K562 (cell line): ENCODE results near the gene ATP5PO. TPM values are rescaled to one million over a fixed set of nuclear protein-coding genes. Genes with fewer than 3 reads are reported as not detected.

ENCODE experiments used
- BCLAF1 ChIP-seq, 2 experiments: fragments of 450-650 bp in 1 of 2; IDR thresholded peaks; 2 replicates each; pipeline ENCODE4 v1.6.1; 2011 to 2017; ENCODE audit warnings: low read depth in 2 of 2, antibody characterized with exemption in 1 of 2, borderline replicate concordance in 1 of 2, low read length in 1 of 2, mild to moderate bottlenecking in 1 of 2, mixed read lengths in 1 of 2; ENCODE audit not compliant: control insufficient read depth in 1 of 2
- CEBPB ChIP-seq: fragments of 450-650 bp; IDR thresholded peaks from 2 replicates; pipeline ENCODE4 v1.6.1; 2016; ENCODE audit warnings: missing genetic modification characterization, missing compliant biosample characterization
- DNMT1 ChIP-seq: fragments of 450-650 bp; IDR thresholded peaks from 2 replicates; pipeline ENCODE4 v1.6.1; 2016; ENCODE audit warnings: antibody characterized with exemption, mild to moderate bottlenecking
- JUNB ChIP-seq: fragments of 450-650 bp; formaldehyde crosslinking; conservative IDR thresholded peaks from 2 replicates; pipeline ENCODE4 v1.4.0; 2020; ENCODE audit warnings: mild to moderate bottlenecking
- PHF20 ChIP-seq: fragments of 450-650 bp; IDR thresholded peaks from 2 replicates; pipeline ENCODE4 v1.6.1; 2018; ENCODE audit not compliant: partially characterized antibody
- RAD51 ChIP-seq: fragments of 450-650 bp; IDR thresholded peaks from 2 replicates; pipeline ENCODE4 v1.7.1; 2016; ENCODE audit warnings: low read depth, mild to moderate bottlenecking, borderline replicate concordance
- RBM15 ChIP-seq: fragments of 200-400 bp; formaldehyde crosslinking; IDR thresholded peaks from 2 replicates; pipeline ENCODE4 v1.6.1; 2018; ENCODE audit warnings: mild to moderate bottlenecking, low read length, moderate library complexity; ENCODE audit not compliant: insufficient read depth
- RUNX1 ChIP-seq: sonication (generic); IDR thresholded peaks from 2 replicates; pipeline ENCODE4 v1.6.1; 2016; ENCODE audit warnings: antibody characterized with exemption, low read depth
- SMARCC2 ChIP-seq: fragments of 450-650 bp; IDR thresholded peaks from 2 replicates; pipeline ENCODE4 v1.6.1; 2017; ENCODE audit warnings: antibody characterized with exemption, moderate library complexity, mild to moderate bottlenecking, low read depth
- SMARCE1 ChIP-seq: fragments of 450-650 bp; IDR thresholded peaks from 2 replicates; pipeline ENCODE4 v1.7.1; 2016; ENCODE audit warnings: mild to moderate bottlenecking
- SNRNP70 ChIP-seq: fragments of 200-400 bp; formaldehyde crosslinking; optimal IDR thresholded peaks from 2 replicates; pipeline ENCODE3; 2017; ENCODE audit warnings: low read depth, low read length
- SUPT5H ChIP-seq: fragments of 450-650 bp; IDR thresholded peaks from 2 replicates; pipeline ENCODE4 v1.6.1; 2016
- TAL1 ChIP-seq: fragments of 450-650 bp; IDR thresholded peaks from 2 replicates; pipeline ENCODE4 v1.6.1; 2016; ENCODE audit warnings: mild to moderate bottlenecking
- TCF15 ChIP-seq: fragments of 250-450 bp; sonication (Bioruptor Pico); IDR thresholded peaks from 2 replicates; pipeline ENCODE4 v1.8.0; 2022; ENCODE audit warnings: moderate library complexity, mild to moderate bottlenecking, inconsistent platforms
- TCF7 ChIP-seq: sonication (generic); IDR thresholded peaks from 2 replicates; pipeline ENCODE4 v1.6.1; 2016; ENCODE audit warnings: antibody characterized with exemption, borderline replicate concordance
- THAP12 ChIP-seq: fragments of 250-450 bp; sonication (Bioruptor Pico); IDR thresholded peaks from 2 replicates; pipeline ENCODE4 v1.9.0; 2021; ENCODE audit warnings: mild to moderate bottlenecking, inconsistent platforms
- ZNF785 ChIP-seq: fragments of 250-450 bp; sonication (Bioruptor Pico); IDR thresholded peaks from 2 replicates; pipeline ENCODE4 v1.4.0; 2020; ENCODE audit warnings: mild to moderate bottlenecking
- polyA plus RNA-seq, 8 experiments: library from polyadenylated mRNA; depleted of rRNA in 4 of 8; stranded (reverse) in 5 of 8; unstranded in 3 of 8; fragments of >200 nt; fragmentation: Nextera tagmentation in 2 of 8; fragmentation: Illumina TruSeq in 1 of 8; extraction: Ambion mirVana in 2 of 8; extraction: Trizol in 1 of 8; gene quantifications; 2 replicates each; pipeline versions ENCODE4 v1.2.1 to v1.2.3, GENCODE V29; 2011 to 2014; ENCODE audit warnings: inconsistent platforms in 1 of 8, missing spikeins in 1 of 8
- total RNA-seq, 7 experiments: library from RNA; depleted of rRNA in 6 of 7; stranded (reverse); fragments of >200 nt in 6 of 7; fragmentation: Illumina TruSeq in 2 of 7; extraction: Trizol in 2 of 7; gene quantifications; 2 replicates each; pipeline versions ENCODE4 v1.2.1 to v1.2.3, GENCODE V29; 2011 to 2021; ENCODE audit warnings: low replicate concordance in 1 of 7
- TF ChIP-seq, protein P1 (sequence below): IDR thresholded peaks from 2 replicates; pipeline ENCODE4 v1.6.1; 2014; ENCODE audit warnings: antibody characterized with exemption
- TF ChIP-seq, protein P2 (sequence below), 2 experiments: IDR thresholded peaks; 2 replicates each; pipeline ENCODE4 v1.6.1; 2011; ENCODE audit warnings: borderline replicate concordance in 1 of 2, control low read depth in 1 of 2, low read depth in 1 of 2, low read length in 1 of 2, mild to moderate bottlenecking in 1 of 2, mixed read lengths in 1 of 2, moderate library complexity in 1 of 2; ENCODE audit not compliant: insufficient read depth in 1 of 2, insufficient read length in 1 of 2, poor library complexity in 1 of 2, severe bottlenecking in 1 of 2; ENCODE audit errors: extremely low read depth in 1 of 2

Gene ATP5PO
- total and polyA plus RNA-seq, 9 of the 15 experiments (the other 6 are each of a cell fraction or from before 2014, with no cell fraction given) = 367 to 2,722 (median 808) TPM

DNA sequence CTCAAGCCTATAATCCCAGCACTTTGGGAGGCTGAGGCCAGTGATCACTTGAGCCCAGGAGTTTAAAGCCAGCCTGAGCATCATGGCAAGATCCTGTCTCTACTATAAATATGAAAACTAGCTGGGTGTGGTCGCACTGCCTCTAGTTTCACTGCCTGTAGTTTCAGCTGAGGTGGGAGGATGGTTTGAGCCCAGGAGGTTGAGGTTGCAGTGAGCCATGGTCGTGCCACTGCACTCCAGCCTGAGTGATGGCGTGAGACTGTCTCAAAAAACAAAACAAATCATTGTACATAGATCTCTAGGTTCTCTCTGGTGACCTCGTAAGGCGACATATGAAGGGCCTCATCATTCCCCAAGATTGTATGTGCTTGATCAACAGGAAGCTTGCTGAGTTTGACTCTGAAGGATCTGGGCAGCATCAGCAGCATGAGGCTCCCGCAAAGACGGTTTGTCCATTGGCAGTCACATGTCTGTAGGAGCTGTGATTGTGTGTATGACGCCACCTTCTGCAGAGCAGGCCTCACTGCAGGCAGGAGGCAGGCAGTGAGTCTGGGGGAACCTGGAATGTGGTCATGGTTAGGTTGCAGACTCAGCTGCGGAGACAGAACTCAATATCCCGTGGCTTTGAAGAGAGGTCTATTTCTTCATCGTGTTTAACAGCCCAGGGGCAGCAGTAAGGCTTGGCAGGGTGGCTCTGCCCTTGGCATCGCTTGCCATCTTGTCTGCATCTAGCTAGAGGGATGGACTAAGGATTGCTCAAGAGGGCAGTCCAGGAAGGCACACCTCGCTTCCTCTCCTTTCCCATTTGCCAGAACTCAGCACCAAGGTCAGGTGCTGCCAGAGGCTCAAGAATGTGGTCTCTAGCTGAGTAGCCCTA, 14.0 kb downstream of the ATP5PO start (continued):
- TF ChIP-seq THAP12 (CRISPR knock-in tag) = no peak
- no peak for TF ChIP-seq PHF20
- no peak for TF ChIP-seq DNMT1
- TF ChIP-seq SNRNP70 = no peak
- TF ChIP-seq TCF7 = no peak
- no peak for TF ChIP-seq RUNX1
- TF ChIP-seq, protein P1, sequence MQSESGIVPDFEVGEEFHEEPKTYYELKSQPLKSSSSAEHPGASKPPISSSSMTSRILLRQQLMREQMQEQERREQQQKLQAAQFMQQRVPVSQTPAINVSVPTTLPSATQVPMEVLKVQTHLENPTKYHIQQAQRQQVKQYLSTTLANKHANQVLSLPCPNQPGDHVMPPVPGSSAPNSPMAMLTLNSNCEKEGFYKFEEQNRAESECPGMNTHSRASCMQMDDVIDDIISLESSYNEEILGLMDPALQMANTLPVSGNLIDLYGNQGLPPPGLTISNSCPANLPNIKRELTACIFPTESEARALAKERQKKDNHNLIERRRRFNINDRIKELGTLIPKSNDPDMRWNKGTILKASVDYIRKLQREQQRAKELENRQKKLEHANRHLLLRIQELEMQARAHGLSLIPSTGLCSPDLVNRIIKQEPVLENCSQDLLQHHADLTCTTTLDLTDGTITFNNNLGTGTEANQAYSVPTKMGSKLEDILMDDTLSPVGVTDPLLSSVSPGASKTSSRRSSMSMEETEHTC = peak; percentile 90
- TF ChIP-seq BCLAF1 (IDR thresholded peaks at IDR 0.05; ENCODE audit: borderline replicate concordance in 1 of 2, control insufficient read depth in 1 of 2, low read depth in 2 of 2, low read length in 1 of 2) = no peak
- TF ChIP-seq JUNB (CRISPR knock-in tag) = no peak
- TF ChIP-seq RAD51 = peak; percentile 55; the same call in 1 of the 2 replicates
- no peak for TF ChIP-seq TCF15 (CRISPR knock-in tag)
- TF ChIP-seq SUPT5H = no peak
- TF ChIP-seq SMARCE1 = no peak
- TF ChIP-seq, protein P2, sequence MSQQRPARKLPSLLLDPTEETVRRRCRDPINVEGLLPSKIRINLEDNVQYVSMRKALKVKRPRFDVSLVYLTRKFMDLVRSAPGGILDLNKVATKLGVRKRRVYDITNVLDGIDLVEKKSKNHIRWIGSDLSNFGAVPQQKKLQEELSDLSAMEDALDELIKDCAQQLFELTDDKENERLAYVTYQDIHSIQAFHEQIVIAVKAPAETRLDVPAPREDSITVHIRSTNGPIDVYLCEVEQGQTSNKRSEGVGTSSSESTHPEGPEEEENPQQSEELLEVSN (IDR thresholded peaks at IDR 0.05; ENCODE audit: borderline replicate concordance in 1 of 2, extremely low read depth in 1 of 2, insufficient read depth in 1 of 2, insufficient read length in 1 of 2, low read depth in 1 of 2, low read length in 1 of 2, poor library complexity in 1 of 2, severe bottlenecking in 1 of 2) = peak in 1 of 2 experiments; percentile 74
- no peak for TF ChIP-seq RBM15
- TF ChIP-seq TAL1 = no peak
- peak; percentile 82 for TF ChIP-seq CEBPB
- TF ChIP-seq ZNF785 (CRISPR knock-in tag) = no peak
- TF ChIP-seq SMARCC2 = no peak
